BJ (cell line): ENCODE results near the gene NAA50. TPM values are rescaled to one million over a fixed set of nuclear protein-coding genes. Genes with fewer than 3 reads are reported as not detected.

Experiments used
- CTCF ChIA-PET: fragments of 350-600 bp; formaldehyde crosslinking; extraction: SDS; loops from one replicate; lab custom pipeline; 2021; ENCODE audit warnings: antibody characterized with exemption, inconsistent platforms; lab: Yijun Ruan, JAX
- POLR2A ChIA-PET: fragments of 300-600 bp; sonication (Branson Sonifier 250); formaldehyde crosslinking; extraction: SDS; loops from one replicate; lab custom pipeline; 2021; ENCODE audit warnings: antibody characterized with exemption; lab: Charles Lee
- DNase-seq: peaks from one replicate; pipeline ENCODE4 v3.0.0-alpha.2; 2011; ENCODE audit warnings: low read depth
- H3K27me3 ChIP-seq: 2 replicates; pipeline ENCODE4 v1.6.0; 2011; ENCODE audit warnings: low read length; ENCODE audit not compliant: control insufficient read depth, insufficient read depth
- H3K36me3 ChIP-seq: 2 replicates; pipeline ENCODE4 v1.5.1; 2011; ENCODE audit warnings: low read length; ENCODE audit not compliant: control insufficient read depth, insufficient read depth
- H3K4me3 ChIP-seq: 2 replicates; pipeline ENCODE4 v1.5.1; 2011; ENCODE audit warnings: low read depth, mild to moderate bottlenecking, control low read depth, low read length
- polyA plus RNA-seq: library from polyadenylated mRNA; depleted of rRNA; stranded (reverse); fragments of >200 nt; gene quantifications from 2 replicates; pipeline ENCODE4 v1.2.3, GENCODE V29; 2011
- TF ChIP-seq, protein P1 (sequence below): IDR thresholded peaks from 2 replicates; pipeline ENCODE4 v1.5.1; 2011; ENCODE audit warnings: low read depth, mild to moderate bottlenecking, control low read depth, inconsistent platforms, low read length, moderate library complexity; ENCODE audit not compliant: insufficient read depth

NAA50 gene
- polyA plus RNA-seq, 1 experiment, result 32.0 TPM

DNA sequence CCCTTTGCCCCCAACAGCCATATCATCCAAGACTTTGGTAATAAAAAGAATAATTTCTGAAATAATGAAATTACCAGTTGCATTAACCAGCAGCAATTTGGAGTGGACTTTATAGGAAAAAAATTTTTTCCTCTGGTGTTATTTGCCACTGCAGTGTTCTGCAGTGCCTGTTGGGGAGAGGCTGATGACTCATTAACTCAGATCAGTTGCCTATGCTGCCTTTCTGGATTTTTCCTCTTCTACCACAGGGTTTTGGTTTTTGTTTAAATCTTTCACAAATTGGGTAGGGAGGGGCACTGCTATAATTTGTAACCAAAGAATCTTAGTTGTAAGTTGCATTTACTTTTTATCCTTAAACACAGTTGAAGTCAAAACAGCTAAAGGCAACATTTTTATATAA lies 23.5 kb upstream of the NAA50 start:
- H3K4me3 ChIP-seq, result no peak overlapping the region
- no peaks in the 10 kb centered on the region for H3K27me3 ChIP-seq
- DNase-seq, result no peak
- CTCF ChIA-PET, result interaction anchor here (1.5 kb wide), 1 partner anchor 27 kb away, joined by 4 read pairs; no protein-coding TSS in a partner anchor
- POLR2A ChIA-PET, result interaction anchor here (0.6 kb wide), 2 partner anchors 11 to 69 kb away, joined by 3 read pairs; partner anchors contain the start of gene GRAMD1C
- TF ChIP-seq, protein P1, sequence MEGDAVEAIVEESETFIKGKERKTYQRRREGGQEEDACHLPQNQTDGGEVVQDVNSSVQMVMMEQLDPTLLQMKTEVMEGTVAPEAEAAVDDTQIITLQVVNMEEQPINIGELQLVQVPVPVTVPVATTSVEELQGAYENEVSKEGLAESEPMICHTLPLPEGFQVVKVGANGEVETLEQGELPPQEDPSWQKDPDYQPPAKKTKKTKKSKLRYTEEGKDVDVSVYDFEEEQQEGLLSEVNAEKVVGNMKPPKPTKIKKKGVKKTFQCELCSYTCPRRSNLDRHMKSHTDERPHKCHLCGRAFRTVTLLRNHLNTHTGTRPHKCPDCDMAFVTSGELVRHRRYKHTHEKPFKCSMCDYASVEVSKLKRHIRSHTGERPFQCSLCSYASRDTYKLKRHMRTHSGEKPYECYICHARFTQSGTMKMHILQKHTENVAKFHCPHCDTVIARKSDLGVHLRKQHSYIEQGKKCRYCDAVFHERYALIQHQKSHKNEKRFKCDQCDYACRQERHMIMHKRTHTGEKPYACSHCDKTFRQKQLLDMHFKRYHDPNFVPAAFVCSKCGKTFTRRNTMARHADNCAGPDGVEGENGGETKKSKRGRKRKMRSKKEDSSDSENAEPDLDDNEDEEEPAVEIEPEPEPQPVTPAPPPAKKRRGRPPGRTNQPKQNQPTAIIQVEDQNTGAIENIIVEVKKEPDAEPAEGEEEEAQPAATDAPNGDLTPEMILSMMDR, result 0 out of 2 replicates have a peak, but pooled peaks have one; percentile 16
- H3K36me3 ChIP-seq, result no peaks in the 10 kb centered on the region

- ChIA-PET POLR2A (no interaction called here), CTCF (interaction anchor here (0.8 kb wide), 2 partner anchors 18 to 28 kb away, joined by 3 read pairs; partner anchors contain the start of gene ATP6V1A)
- DNase-seq, result no peak
- TF ChIP-seq, protein P1, result no peak
- Histone ChIP-seq H3K27me3 (no peaks in the 10 kb centered on the region), H3K4me3 (no peak overlapping the region), H3K36me3 (no peaks in the 10 kb centered on the region)
Observed at GRCh38 chr3:113764698-113765097, 18.6 kb upstream of the NAA50 start.

- POLR2A ChIA-PET, result interaction anchor here (0.6 kb wide), 1 partner anchor 11 kb away, joined by 3 read pairs; no protein-coding TSS in a partner anchor
- peak; percentile 35 for DNase-seq
- CTCF ChIA-PET, result interaction anchor here (6.7 kb wide), 1 partner anchor 12 kb away, joined by 29 read pairs; the partner anchor contains the start of genes ATP6V1A and NAA50
- Histone ChIP-seq H3K27me3 (no peaks in the 10 kb centered on the region), H3K4me3 (no peak overlapping the region), H3K36me3 (no peaks in the 10 kb centered on the region)
- TF ChIP-seq, protein P1, result no peak
Observed at GRCh38 chr3:113758389-113759024, 12.5 kb upstream of the NAA50 start.

DNA sequence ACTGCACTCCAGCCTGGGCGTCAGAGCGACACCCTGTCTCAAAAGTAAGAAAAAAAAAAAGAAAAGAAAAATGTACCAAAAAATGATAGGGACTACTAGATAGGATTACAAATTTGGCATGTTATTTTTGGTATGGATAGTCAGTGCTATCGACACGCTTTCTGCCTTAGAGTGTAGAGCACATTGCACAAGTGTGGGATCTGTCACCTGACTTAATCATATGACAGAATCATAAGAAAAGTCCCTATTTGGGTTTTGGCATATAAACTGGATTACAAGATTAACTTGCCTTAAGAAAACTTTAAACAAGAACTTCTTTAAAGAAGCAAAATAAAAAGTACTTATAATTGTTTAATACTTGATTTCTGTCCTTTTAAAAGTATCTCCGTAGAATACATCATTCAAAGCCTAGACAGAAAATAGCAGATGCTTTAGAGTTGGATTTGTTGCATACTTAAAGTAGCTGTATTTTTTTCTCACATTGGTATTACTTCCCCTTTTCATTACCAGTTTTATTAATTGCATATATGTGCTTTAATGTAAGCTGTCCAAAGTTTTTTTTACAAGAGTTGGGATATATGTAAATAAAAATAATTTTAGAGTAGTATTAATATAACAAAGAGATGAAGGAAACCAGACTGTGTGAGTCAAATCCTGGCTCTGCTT lies 8.6 kb upstream of the NAA50 start:
- TF ChIP-seq, protein P1, result no peak
- no peaks in the 10 kb centered on the region for H3K36me3 ChIP-seq
- POLR2A ChIA-PET, result no interaction called here
- CTCF ChIA-PET, result interaction anchor here (6.7 kb wide), 1 partner anchor 8 kb away, joined by 29 read pairs; the partner anchor contains the start of genes ATP6V1A and NAA50
- H3K4me3 ChIP-seq, result no peak overlapping the region
- DNase-seq, result no peak
- H3K27me3 ChIP-seq, result no peaks in the 10 kb centered on the region

- H3K36me3 ChIP-seq, result no peaks in the 10 kb centered on the region
- H3K4me3 ChIP-seq, result no peak overlapping the region
- POLR2A ChIA-PET, result no interaction called here
- CTCF ChIA-PET, result no interaction called here
- no peaks in the 10 kb centered on the region for H3K27me3 ChIP-seq
- DNase-seq, result no peak
- TF ChIP-seq, protein P1, result no peak
Observed at GRCh38 chr3:113753376-113753985, 7.4 kb upstream of the NAA50 start.
